ENCODE results near the gene ANKMY2. TPM values are rescaled to one million over a fixed set of nuclear protein-coding genes. Genes with fewer than 3 reads are reported as not detected.

Gene ANKMY2
- total RNA-seq, 2 donors from 2014 or later, result 8.6 to 12.5 TPM

DNA sequence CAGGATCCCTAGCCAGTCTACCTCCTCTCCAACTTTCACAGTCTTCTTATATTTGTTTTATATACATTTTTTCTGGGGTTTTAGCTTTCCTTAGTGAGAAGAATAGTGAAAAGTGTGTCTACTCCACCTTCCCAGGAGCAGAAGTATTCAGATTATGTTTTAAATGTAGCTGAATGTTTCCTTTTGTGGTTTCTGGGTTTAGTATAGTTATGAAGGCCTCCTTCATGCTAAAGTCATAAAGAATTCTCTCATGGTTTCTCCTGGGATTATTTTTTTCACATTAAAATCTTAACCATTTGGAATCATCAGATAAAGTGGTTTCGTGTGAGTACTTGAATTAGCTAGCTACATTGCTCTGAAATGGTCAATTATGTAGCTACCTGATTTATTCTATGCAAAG lies 50.9 kb downstream of the ANKMY2 start:
- Histone ChIP-seq H3K27ac (no peak overlapping the region), H3K9me3 (no peaks in the 10 kb centered on the region), H3K4me1 (peaks cover 8% of the 10 kb centered on the region), H3K36me3 (replicated peaks in 1 of 2; ENCODE audit: insufficient read depth in 1 of 2, low read depth in 2 of 2) (no peaks in the 10 kb centered on the region), H3K27me3 (no peaks in the 10 kb centered on the region), H3K4me3 (no peak overlapping the region)
- intact Hi-C loops (cut with DNase I), result no loop called here
- no peak for DNase-seq
- no peak for ATAC-seq
- TF ChIP-seq, protein P1, sequence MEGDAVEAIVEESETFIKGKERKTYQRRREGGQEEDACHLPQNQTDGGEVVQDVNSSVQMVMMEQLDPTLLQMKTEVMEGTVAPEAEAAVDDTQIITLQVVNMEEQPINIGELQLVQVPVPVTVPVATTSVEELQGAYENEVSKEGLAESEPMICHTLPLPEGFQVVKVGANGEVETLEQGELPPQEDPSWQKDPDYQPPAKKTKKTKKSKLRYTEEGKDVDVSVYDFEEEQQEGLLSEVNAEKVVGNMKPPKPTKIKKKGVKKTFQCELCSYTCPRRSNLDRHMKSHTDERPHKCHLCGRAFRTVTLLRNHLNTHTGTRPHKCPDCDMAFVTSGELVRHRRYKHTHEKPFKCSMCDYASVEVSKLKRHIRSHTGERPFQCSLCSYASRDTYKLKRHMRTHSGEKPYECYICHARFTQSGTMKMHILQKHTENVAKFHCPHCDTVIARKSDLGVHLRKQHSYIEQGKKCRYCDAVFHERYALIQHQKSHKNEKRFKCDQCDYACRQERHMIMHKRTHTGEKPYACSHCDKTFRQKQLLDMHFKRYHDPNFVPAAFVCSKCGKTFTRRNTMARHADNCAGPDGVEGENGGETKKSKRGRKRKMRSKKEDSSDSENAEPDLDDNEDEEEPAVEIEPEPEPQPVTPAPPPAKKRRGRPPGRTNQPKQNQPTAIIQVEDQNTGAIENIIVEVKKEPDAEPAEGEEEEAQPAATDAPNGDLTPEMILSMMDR (IDR thresholded peaks at IDR 0.05), result no peak
- TF ChIP-seq POLR2A (IDR thresholded peaks at IDR 0.05), result no peak
- 100% methylated on average over 1 of the region's 1 CpG for WGBS, 2 donors

DNA sequence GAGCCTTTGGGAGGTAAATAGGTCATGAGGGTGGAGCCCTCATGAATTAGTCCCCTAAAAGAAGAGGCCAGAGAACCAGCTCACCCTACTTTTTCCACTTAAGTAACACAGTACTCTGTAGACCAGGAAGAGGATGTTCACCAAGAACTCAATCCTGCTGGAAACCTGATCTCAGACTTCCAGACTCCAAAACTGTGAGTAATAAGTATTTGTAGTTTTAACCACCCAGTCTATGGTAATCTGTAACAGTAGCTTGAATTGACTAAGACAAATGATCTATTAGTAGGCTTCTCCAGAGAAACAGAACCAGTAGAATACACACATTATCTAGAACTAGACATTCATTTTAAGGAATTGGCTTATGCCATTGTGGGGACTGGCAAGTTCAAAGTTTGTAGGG lies 51.5 kb downstream of the ANKMY2 start:
- no peak overlapping the region for H3K4me3 ChIP-seq
- DNase-seq, result no peak
- intact Hi-C loops (cut with DNase I), result no loop called here
- H3K36me3 ChIP-seq (replicated peaks in 1 of 2; ENCODE audit: insufficient read depth in 1 of 2, low read depth in 2 of 2), result no peaks in the 10 kb centered on the region
- TF ChIP-seq, protein P1 (IDR thresholded peaks at IDR 0.05), result no peak
- no peak for TF ChIP-seq POLR2A (IDR thresholded peaks at IDR 0.05)
- H3K27ac ChIP-seq, result no peak overlapping the region
- H3K4me1 ChIP-seq, result peaks cover 8% of the 10 kb centered on the region
- no peaks in the 10 kb centered on the region for H3K27me3 ChIP-seq
- H3K9me3 ChIP-seq, result no peaks in the 10 kb centered on the region
- no peak for ATAC-seq

DNA sequence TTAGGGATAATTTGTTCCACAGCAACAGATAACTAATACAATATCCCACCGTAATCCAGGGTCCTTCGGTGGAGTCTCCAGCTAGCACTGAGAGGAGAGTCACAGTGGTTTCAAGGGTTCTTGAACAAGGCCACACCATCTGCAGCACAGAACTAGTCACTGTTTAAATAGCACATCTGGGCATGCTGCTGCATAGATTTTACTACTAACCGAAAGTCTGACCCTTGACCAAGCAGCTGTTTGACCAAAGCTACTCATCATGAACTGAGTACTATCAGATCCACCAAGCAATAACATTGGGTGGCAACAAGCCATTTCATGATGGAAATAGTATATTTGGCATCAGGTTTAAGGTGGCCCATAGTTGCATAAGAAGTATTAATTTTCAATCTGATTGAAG lies 53.2 kb downstream of the ANKMY2 start:
- Histone ChIP-seq H3K4me1 (peaks cover 8% of the 10 kb centered on the region), H3K9me3 (no peaks in the 10 kb centered on the region), H3K4me3 (no peak overlapping the region), H3K36me3 (replicated peaks in 1 of 2; ENCODE audit: insufficient read depth in 1 of 2, low read depth in 2 of 2) (no peaks in the 10 kb centered on the region), H3K27me3 (no peaks in the 10 kb centered on the region), H3K27ac (no peak overlapping the region)
- 84 to 88% methylated on average over 1 to 3 of the region's 3 CpGs for WGBS, 2 donors
- intact Hi-C loops (cut with DNase I), result no loop called here
- TF ChIP-seq POLR2A (IDR thresholded peaks at IDR 0.05), result no peak
- TF ChIP-seq, protein P1 (IDR thresholded peaks at IDR 0.05), result no peak
- ATAC-seq (no peak), DNase-seq (no peak)

DNA sequence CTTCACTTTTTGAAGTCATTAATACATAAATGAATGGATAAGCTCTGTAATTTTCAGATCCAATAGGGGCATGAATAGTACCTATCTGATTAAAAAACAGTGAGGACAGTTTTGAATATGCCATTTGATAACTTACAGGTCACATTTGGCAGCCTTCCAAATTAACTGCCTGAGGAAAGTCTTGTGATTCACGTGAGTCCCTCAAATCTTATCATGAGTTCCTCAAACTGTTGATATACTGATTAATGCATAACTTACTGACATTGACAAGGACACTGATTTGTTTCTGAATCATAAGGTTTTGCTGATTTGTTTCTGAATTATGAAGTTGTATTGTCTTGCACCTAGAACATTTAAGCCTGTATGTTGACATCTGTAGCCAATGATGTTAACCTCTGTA lies 55.1 kb downstream of the ANKMY2 start:
- no peak for ATAC-seq
- intact Hi-C loops (cut with DNase I), result no loop called here
- DNase-seq, result no peak

DNA sequence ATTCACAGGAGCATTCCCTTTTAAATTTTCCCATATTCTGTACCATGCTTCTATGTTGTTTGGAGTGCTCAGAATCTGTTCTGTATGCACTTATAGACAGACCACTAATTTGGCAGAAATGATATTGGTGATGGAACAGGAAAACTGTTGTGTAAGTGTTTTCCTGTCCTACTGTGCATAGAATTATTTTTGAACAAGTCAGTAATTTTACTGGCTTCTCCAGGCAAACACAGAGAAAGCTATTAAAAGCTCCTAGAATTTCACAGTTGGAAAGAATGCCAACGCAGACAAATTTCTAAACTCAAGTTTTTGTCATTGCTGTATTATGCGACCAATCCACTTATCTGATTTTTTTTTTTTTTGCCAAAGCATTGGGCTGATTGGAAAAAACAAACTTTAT lies 55.7 kb downstream of the ANKMY2 start:
- no peaks in the 10 kb centered on the region for H3K27me3 ChIP-seq
- H3K36me3 ChIP-seq (replicated peaks in 1 of 2; ENCODE audit: insufficient read depth in 1 of 2, low read depth in 2 of 2), result no peaks in the 10 kb centered on the region
- no peak for DNase-seq
- ATAC-seq, result no peak
- H3K27ac ChIP-seq, result no peak overlapping the region
- peaks cover 8% of the 10 kb centered on the region for H3K4me1 ChIP-seq
- intact Hi-C loops (cut with DNase I), result no loop called here
- 53 to 63% methylated on average over 2 of the region's 2 CpGs for WGBS, 2 donors
- no peak for TF ChIP-seq POLR2A (IDR thresholded peaks at IDR 0.05)
- TF ChIP-seq, protein P1 (IDR thresholded peaks at IDR 0.05), result no peak
- H3K4me3 ChIP-seq, result no peak overlapping the region
- H3K9me3 ChIP-seq, result no peaks in the 10 kb centered on the region

More for the DNA sequence above, 55.1 kb downstream of the ANKMY2 start:
- TF ChIP-seq, protein P1 (IDR thresholded peaks at IDR 0.05), result no peak
- TF ChIP-seq POLR2A (IDR thresholded peaks at IDR 0.05), result no peak
- H3K27ac ChIP-seq, result no peak overlapping the region
- H3K9me3 ChIP-seq, result no peaks in the 10 kb centered on the region
- no peaks in the 10 kb centered on the region for H3K36me3 ChIP-seq (replicated peaks in 1 of 2; ENCODE audit: insufficient read depth in 1 of 2, low read depth in 2 of 2)
- H3K27me3 ChIP-seq, result no peaks in the 10 kb centered on the region
- H3K4me3 ChIP-seq, result no peak overlapping the region
- WGBS, 2 donors, result 8 to 10% methylated on average over 1 of the region's 1 CpG
- H3K4me1 ChIP-seq, result peaks cover 8% of the 10 kb centered on the region
